Liver (tissue), 9 donors: ENCODE results near the gene PTPRN2. TPM values are rescaled to one million over a fixed set of nuclear protein-coding genes. Genes with fewer than 3 reads are reported as not detected.

ENCODE experiments used
- DNase-seq: peaks from one replicate; pipeline ENCODE4 v3.0.0-alpha.2; 2017; ENCODE audit warnings: low spot score
- H3K27ac ChIP-seq, 2 donors: one replicate each; pipeline ENCODE4 v1.7.0; 2013; ENCODE audit warnings: inconsistent platforms in 2 of 2, low read length in 2 of 2, control low read depth in 1 of 2, low read depth in 1 of 2, mild to moderate bottlenecking in 1 of 2
- H3K27me3 ChIP-seq, 4 donors: one replicate each; pipeline versions ENCODE4 v1.6.1 to v1.7.0; 2013; ENCODE audit warnings: low read length in 3 of 4, inconsistent platforms in 1 of 4, mild to moderate bottlenecking in 1 of 4, moderate library complexity in 1 of 4; ENCODE audit not compliant: control insufficient read depth in 4 of 4, insufficient read depth in 4 of 4
- H3K36me3 ChIP-seq, 4 donors: one replicate each; pipeline versions ENCODE4 v1.6.1 to v1.7.0; 2013; ENCODE audit warnings: low read length in 3 of 4, mild to moderate bottlenecking in 3 of 4, low read depth in 1 of 4, moderate library complexity in 1 of 4; ENCODE audit not compliant: control insufficient read depth in 4 of 4, insufficient read depth in 3 of 4
- H3K4me1 ChIP-seq, 4 donors: one replicate each; pipeline versions ENCODE4 v1.6.1 to v1.7.0; 2013; ENCODE audit warnings: low read length in 3 of 4, mild to moderate bottlenecking in 3 of 4, moderate library complexity in 1 of 4; ENCODE audit not compliant: control insufficient read depth in 4 of 4, insufficient read depth in 4 of 4
- H3K4me3 ChIP-seq, 3 donors: one replicate each; pipeline versions ENCODE4 v1.6.1 to v1.7.0; 2013; ENCODE audit warnings: low read length in 3 of 3, control low read depth in 1 of 3, low read depth in 1 of 3, mild to moderate bottlenecking in 1 of 3
- H3K9ac ChIP-seq, 2 donors: one replicate each; pipeline ENCODE4 v1.7.0; 2013; ENCODE audit warnings: low read length in 2 of 2, mild to moderate bottlenecking in 2 of 2, moderate library complexity in 2 of 2, control low read depth in 1 of 2, low read depth in 1 of 2
- H3K9me3 ChIP-seq, 4 donors: one replicate each; pipeline versions ENCODE4 v1.6.1 to v1.7.0; 2013; ENCODE audit warnings: low read length in 3 of 4; ENCODE audit not compliant: control insufficient read depth in 4 of 4
- ATF3 ChIP-seq: IDR thresholded peaks from 2 replicates; pipeline ENCODE4 v1.6.1; 2016; ENCODE audit warnings: antibody characterized with exemption
- CTCF ChIP-seq: fragments of 150-350 bp; IDR thresholded peaks from 2 replicates; pipeline ENCODE4 v1.5.1; 2017; ENCODE audit warnings: improper control_type of control experiment, low read depth, low read length; ENCODE audit not compliant: missing input control
- EGR1 ChIP-seq, 2 donors: IDR thresholded peaks; 2 replicates each; pipeline ENCODE4 v1.6.1; 2016 to 2018; ENCODE audit warnings: antibody characterized with exemption in 2 of 2, low read depth in 2 of 2
- FOXA1 ChIP-seq: IDR thresholded peaks from 2 replicates; pipeline ENCODE4 v1.6.1; 2016; ENCODE audit warnings: antibody characterized with exemption
- FOXA2 ChIP-seq: IDR thresholded peaks from 2 replicates; pipeline ENCODE4 v1.6.1; 2016; ENCODE audit warnings: antibody characterized with exemption
- GABPA ChIP-seq, 2 donors: IDR thresholded peaks in 1 of 2; conservative IDR thresholded peaks in 1 of 2; 2 replicates each; pipeline ENCODE4 v1.6.1; 2016; ENCODE audit warnings: antibody characterized with exemption in 2 of 2, mild to moderate bottlenecking in 1 of 2, moderate library complexity in 1 of 2
- HNF4A ChIP-seq, 2 donors: conservative IDR thresholded peaks; 2 replicates each; pipeline ENCODE4 v1.6.1; 2016; ENCODE audit warnings: antibody characterized with exemption in 2 of 2, mild to moderate bottlenecking in 2 of 2
- HNF4G ChIP-seq: IDR thresholded peaks from 2 replicates; pipeline ENCODE4 v1.6.1; 2016; ENCODE audit warnings: antibody characterized with exemption
- JUND ChIP-seq, 2 donors: IDR thresholded peaks; 2 replicates each; pipeline ENCODE4 v1.6.1; 2016; ENCODE audit warnings: antibody characterized with exemption in 2 of 2
- MAX ChIP-seq: IDR thresholded peaks from 2 replicates; pipeline ENCODE4 v1.6.1; 2016; ENCODE audit warnings: antibody characterized with exemption
- NR2F2 ChIP-seq: IDR thresholded peaks from 2 replicates; pipeline ENCODE4 v1.6.1; 2016; ENCODE audit warnings: antibody characterized with exemption
- RAD21 ChIP-seq, 2 donors: IDR thresholded peaks; 2 replicates each; pipeline ENCODE4 v1.6.1; 2016; ENCODE audit warnings: antibody characterized with exemption in 2 of 2, mild to moderate bottlenecking in 2 of 2
- RXRA ChIP-seq, 2 donors: IDR thresholded peaks; 2 replicates each; pipeline ENCODE4 v1.6.1; 2017 to 2018; ENCODE audit warnings: antibody characterized with exemption in 2 of 2, mild to moderate bottlenecking in 1 of 2
- SP1 ChIP-seq: IDR thresholded peaks from 2 replicates; pipeline ENCODE4 v1.6.1; 2018; ENCODE audit warnings: antibody characterized with exemption, mild to moderate bottlenecking
- TAF1 ChIP-seq: conservative IDR thresholded peaks from 2 replicates; pipeline ENCODE4 v1.6.1; 2016; ENCODE audit warnings: antibody characterized with exemption, mild to moderate bottlenecking
- YY1 ChIP-seq: IDR thresholded peaks from 2 replicates; pipeline ENCODE4 v1.6.1; 2016; ENCODE audit warnings: antibody characterized with exemption, mild to moderate bottlenecking
- WGBS: extraction: QIAGEN DNeasy Blood & Tissue Kit; methylation state at CpG from one replicate; pipeline ENCODE4 v1.1.7; 2013; 5-methylcytosine and 5-hydroxymethylcytosine counted together
- polyA plus RNA-seq, 2 donors: library from polyadenylated mRNA; stranded (reverse) in 1 of 2; unstranded in 1 of 2; fragments of 200-250 nt in 1 of 2; fragments of >200 nt in 1 of 2; fragmentation: Nextera tagmentation in 1 of 2; extraction: Ambion mirVana in 1 of 2; gene quantifications; one replicate each; pipeline versions ENCODE4 v1.2.1 to v1.2.3, GENCODE V29; 2013 to 2015
- total RNA-seq, 2 donors: library from RNA; depleted of rRNA; stranded (reverse); fragments of >200 nt; gene quantifications; one replicate each; pipeline ENCODE4 v1.2.3, GENCODE V29; 2014
- TF ChIP-seq, protein P1 (sequence below): IDR thresholded peaks from 2 replicates; pipeline ENCODE4 v1.6.1; 2016; ENCODE audit warnings: antibody characterized with exemption, mild to moderate bottlenecking
- TF ChIP-seq, protein P2 (sequence below): IDR thresholded peaks from 2 replicates; pipeline ENCODE4 v1.6.1; 2016; ENCODE audit warnings: antibody characterized with exemption
- donor health status: healthy.
- donor health status: healthy.
- donor health status: healthy.
- donor health status: healthy.
- donor health status: healthy.

PTPRN2 gene
- total and polyA plus RNA-seq, 4 donors = 0.75 to 1.9 (median 1.1) TPM

GRCh38 chr7:158611541-158611940, 23.9 kb upstream of the PTPRN2 start:
- TF ChIP-seq NR2F2 = no peak
- TF ChIP-seq GABPA (IDR thresholded peaks at IDR 0.05 in 1 of 2, conservative IDR thresholded peaks at IDR 0.05 in 1 of 2) = no peak
- no peak for TF ChIP-seq EGR1 (IDR thresholded peaks at IDR 0.05; ENCODE audit: low read depth in 2 of 2)
- no peak for TF ChIP-seq SP1
- no peak for TF ChIP-seq JUND (IDR thresholded peaks at IDR 0.05)
- TF ChIP-seq, protein P1, sequence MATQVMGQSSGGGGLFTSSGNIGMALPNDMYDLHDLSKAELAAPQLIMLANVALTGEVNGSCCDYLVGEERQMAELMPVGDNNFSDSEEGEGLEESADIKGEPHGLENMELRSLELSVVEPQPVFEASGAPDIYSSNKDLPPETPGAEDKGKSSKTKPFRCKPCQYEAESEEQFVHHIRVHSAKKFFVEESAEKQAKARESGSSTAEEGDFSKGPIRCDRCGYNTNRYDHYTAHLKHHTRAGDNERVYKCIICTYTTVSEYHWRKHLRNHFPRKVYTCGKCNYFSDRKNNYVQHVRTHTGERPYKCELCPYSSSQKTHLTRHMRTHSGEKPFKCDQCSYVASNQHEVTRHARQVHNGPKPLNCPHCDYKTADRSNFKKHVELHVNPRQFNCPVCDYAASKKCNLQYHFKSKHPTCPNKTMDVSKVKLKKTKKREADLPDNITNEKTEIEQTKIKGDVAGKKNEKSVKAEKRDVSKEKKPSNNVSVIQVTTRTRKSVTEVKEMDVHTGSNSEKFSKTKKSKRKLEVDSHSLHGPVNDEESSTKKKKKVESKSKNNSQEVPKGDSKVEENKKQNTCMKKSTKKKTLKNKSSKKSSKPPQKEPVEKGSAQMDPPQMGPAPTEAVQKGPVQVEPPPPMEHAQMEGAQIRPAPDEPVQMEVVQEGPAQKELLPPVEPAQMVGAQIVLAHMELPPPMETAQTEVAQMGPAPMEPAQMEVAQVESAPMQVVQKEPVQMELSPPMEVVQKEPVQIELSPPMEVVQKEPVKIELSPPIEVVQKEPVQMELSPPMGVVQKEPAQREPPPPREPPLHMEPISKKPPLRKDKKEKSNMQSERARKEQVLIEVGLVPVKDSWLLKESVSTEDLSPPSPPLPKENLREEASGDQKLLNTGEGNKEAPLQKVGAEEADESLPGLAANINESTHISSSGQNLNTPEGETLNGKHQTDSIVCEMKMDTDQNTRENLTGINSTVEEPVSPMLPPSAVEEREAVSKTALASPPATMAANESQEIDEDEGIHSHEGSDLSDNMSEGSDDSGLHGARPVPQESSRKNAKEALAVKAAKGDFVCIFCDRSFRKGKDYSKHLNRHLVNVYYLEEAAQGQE = no peak
- no peak for TF ChIP-seq FOXA2
- no peak for TF ChIP-seq CTCF
- TF ChIP-seq RAD21 (IDR thresholded peaks at IDR 0.05) = no peak
- no peak overlapping the region for H3K27ac ChIP-seq
- H3K4me1 ChIP-seq = no peaks in the 10 kb centered on the region
- no peak overlapping the region for H3K4me3 ChIP-seq
- DNase-seq = no peak
- no peaks in the 10 kb centered on the region for H3K36me3 ChIP-seq
- H3K9me3 ChIP-seq = no peaks in the 10 kb centered on the region
- H3K9ac ChIP-seq = no peak overlapping the region
- 85% methylated on average over 8 of the region's 8 CpGs for WGBS
- no peaks in the 10 kb centered on the region for H3K27me3 ChIP-seq

DNA sequence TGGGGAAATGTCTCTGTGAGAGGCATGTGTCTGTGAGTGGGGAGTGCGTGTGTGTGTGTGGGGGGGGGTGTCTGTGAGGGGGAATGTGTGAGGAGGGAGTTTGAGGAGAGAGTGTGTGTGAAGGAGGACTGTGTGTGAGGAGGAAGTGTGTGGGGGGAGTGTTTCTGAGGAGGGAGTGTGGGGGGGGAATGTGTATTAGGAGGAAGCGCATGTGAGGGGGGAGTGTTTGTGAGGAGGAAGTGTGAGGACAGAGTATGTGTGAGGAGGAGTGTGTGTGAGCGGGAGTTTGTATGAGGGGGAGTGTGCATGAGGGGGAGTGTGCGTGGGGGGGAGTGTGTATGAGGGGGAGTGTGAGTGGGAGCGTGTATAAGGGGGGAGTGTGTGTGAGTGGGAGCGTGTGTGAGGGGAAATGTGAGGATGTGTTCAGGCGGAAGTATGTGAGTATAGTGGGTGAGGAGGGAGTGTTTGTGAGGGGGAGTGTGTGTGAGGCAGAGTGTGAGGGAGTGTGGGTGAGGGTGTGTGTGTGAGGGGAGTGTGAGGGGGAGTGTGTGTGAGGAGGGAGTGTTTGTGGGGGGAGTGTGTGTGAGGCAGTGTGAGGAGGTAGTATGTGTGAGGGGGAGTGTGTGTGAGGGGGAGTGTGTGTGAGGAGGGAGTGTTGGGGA, 21.8 kb upstream of the PTPRN2 start:
- no peaks in the 10 kb centered on the region for H3K9me3 ChIP-seq
- 83% methylated on average over 7 of the region's 7 CpGs for WGBS
- H3K9ac ChIP-seq = no peak overlapping the region
- no peaks in the 10 kb centered on the region for H3K4me1 ChIP-seq
- H3K27me3 ChIP-seq = no peaks in the 10 kb centered on the region
- no peak overlapping the region for H3K4me3 ChIP-seq
- no peaks in the 10 kb centered on the region for H3K36me3 ChIP-seq
- DNase-seq = no peak
- H3K27ac ChIP-seq = no peak overlapping the region
- no peak for TF ChIP-seq TAF1
- TF ChIP-seq RXRA (IDR thresholded peaks at IDR 0.05) = no peak
- TF ChIP-seq ATF3 = no peak
- no peak for TF ChIP-seq SP1
- TF ChIP-seq NR2F2 = no peak
- no peak for TF ChIP-seq EGR1 (IDR thresholded peaks at IDR 0.05; ENCODE audit: low read depth in 2 of 2)
- TF ChIP-seq FOXA1 = no peak
- no peak for TF ChIP-seq MAX
- no peak for TF ChIP-seq GABPA (IDR thresholded peaks at IDR 0.05 in 1 of 2, conservative IDR thresholded peaks at IDR 0.05 in 1 of 2)
- TF ChIP-seq, protein P2, sequence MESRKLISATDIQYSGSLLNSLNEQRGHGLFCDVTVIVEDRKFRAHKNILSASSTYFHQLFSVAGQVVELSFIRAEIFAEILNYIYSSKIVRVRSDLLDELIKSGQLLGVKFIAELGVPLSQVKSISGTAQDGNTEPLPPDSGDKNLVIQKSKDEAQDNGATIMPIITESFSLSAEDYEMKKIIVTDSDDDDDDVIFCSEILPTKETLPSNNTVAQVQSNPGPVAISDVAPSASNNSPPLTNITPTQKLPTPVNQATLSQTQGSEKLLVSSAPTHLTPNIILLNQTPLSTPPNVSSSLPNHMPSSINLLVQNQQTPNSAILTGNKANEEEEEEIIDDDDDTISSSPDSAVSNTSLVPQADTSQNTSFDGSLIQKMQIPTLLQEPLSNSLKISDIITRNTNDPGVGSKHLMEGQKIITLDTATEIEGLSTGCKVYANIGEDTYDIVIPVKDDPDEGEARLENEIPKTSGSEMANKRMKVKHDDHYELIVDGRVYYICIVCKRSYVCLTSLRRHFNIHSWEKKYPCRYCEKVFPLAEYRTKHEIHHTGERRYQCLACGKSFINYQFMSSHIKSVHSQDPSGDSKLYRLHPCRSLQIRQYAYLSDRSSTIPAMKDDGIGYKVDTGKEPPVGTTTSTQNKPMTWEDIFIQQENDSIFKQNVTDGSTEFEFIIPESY = no peak
- no peak for TF ChIP-seq HNF4A (conservative IDR thresholded peaks at IDR 0.05)
- TF ChIP-seq, protein P1 = no peak
- no peak for TF ChIP-seq CTCF
- TF ChIP-seq JUND (IDR thresholded peaks at IDR 0.05) = no peak
- TF ChIP-seq RAD21 (IDR thresholded peaks at IDR 0.05) = no peak
- TF ChIP-seq YY1 = no peak
- TF ChIP-seq HNF4G = no peak
